ENCODE results near the gene ZNF408.

ZNF408 gene

GRCh38 chr11:46722566-46723358 is 21.9 kb downstream of the ZNF408 start:
- TF ChIP-seq CSDC2 (CRISPR knock-in tag; IDR thresholded peaks at IDR 0.05): no peak
- no peak for TF ChIP-seq TCF4 (CRISPR knock-in tag; IDR thresholded peaks at IDR 0.05; ENCODE audit: borderline replicate concordance)
- TF ChIP-seq POU6F1 (CRISPR knock-in tag; IDR thresholded peaks at IDR 0.05; ENCODE audit: borderline replicate concordance, low read depth): no peak
- TF ChIP-seq TOX (CRISPR knock-in tag; IDR thresholded peaks at IDR 0.05; ENCODE audit: borderline replicate concordance): no peak
- TF ChIP-seq ZNF8 (CRISPR knock-in tag; IDR thresholded peaks at IDR 0.05): no peak
- no peak for TF ChIP-seq ZNF70 (CRISPR knock-in tag; IDR thresholded peaks at IDR 0.05)
- TF ChIP-seq BACH2 (CRISPR knock-in tag; IDR thresholded peaks at IDR 0.05; ENCODE audit: borderline replicate concordance): no peak
- TF ChIP-seq TSHZ2 (CRISPR knock-in tag; IDR thresholded peaks at IDR 0.05): no peak
- TF ChIP-seq CSRNP3 (CRISPR knock-in tag; IDR thresholded peaks at IDR 0.05): no peak
- no peak for TF ChIP-seq ARNTL (CRISPR knock-in tag; IDR thresholded peaks at IDR 0.05; ENCODE audit: borderline replicate concordance, low read depth)
- no peak for TF ChIP-seq OSR1 (CRISPR knock-in tag; IDR thresholded peaks at IDR 0.05)
- TF ChIP-seq ISL1 (CRISPR knock-in tag; IDR thresholded peaks at IDR 0.05): no peak
- no peak for TF ChIP-seq SNAI2 (CRISPR knock-in tag; IDR thresholded peaks at IDR 0.05)
- TF ChIP-seq PATZ1 (CRISPR knock-in tag; IDR thresholded peaks at IDR 0.05; ENCODE audit: borderline replicate concordance): no peak
- no peak for TF ChIP-seq ZFP30 (CRISPR knock-in tag; IDR thresholded peaks at IDR 0.05)
- no peak for ATAC-seq

- no peak for ATAC-seq
These were observed 22.5 kb downstream of the ZNF408 start for GRCh38 chr11:46723359-46723680.

More at GRCh38 chr11:46723359-46723680, 22.5 kb downstream of the ZNF408 start:
- TF ChIP-seq CREB5 (CRISPR knock-in tag; IDR thresholded peaks at IDR 0.05; ENCODE audit: low read depth): no peak
- no peak for TF ChIP-seq RARB (CRISPR knock-in tag; IDR thresholded peaks at IDR 0.05)
- no peak for TF ChIP-seq GLIS3 (CRISPR knock-in tag; IDR thresholded peaks at IDR 0.05)
- no peak for TF ChIP-seq CSRNP3 (CRISPR knock-in tag; IDR thresholded peaks at IDR 0.05)

Measured in SK-N-SH treated with all-trans-retinoic acid at 6 μM for 48 hours (cell line).